GM23338 (cell line): Measurements from ENCODE around the gene TXNRD3. TPM values are rescaled to one million over a fixed set of nuclear protein-coding genes. Genes with fewer than 3 reads are reported as not detected.

Source experiments
- ATAC-seq: fragments of 200-7000 bp; cut with Tn5 transposase; 3 replicates; pipeline ENCODE4 v1.9.1; 2020
- DNase-seq: peaks from one replicate; pipeline ENCODE4 v3.0.0-alpha.2; 2015; ENCODE audit warnings: low spot score
- H2AFZ ChIP-seq: fragments of 200-600 bp; sonication (generic); 2 replicates; pipeline ENCODE4 v1.8.0; 2016; ENCODE audit warnings: antibody characterized with exemption, mild to moderate bottlenecking, moderate library complexity
- H3F3A ChIP-seq: fragments of 200-600 bp; sonication (generic); replicated peaks from 2 replicates; pipeline ENCODE4 v1.8.0; 2017; ENCODE audit warnings: antibody characterized with exemption, mixed run types, low read depth
- H3K27ac ChIP-seq: fragments of 200-600 bp; sonication (generic); 2 replicates; pipeline ENCODE4 v1.6.1; 2016; ENCODE audit warnings: low read depth
- H3K27me3 ChIP-seq: fragments of 200-600 bp; sonication (generic); 2 replicates; pipeline ENCODE4 v1.8.0; 2016; ENCODE audit warnings: mild to moderate bottlenecking, mixed run types, moderate library complexity; ENCODE audit not compliant: insufficient read depth
- H3K36me3 ChIP-seq: fragments of 200-600 bp; sonication (generic); 2 replicates; pipeline ENCODE4 v1.8.0; 2016; ENCODE audit warnings: mild to moderate bottlenecking; ENCODE audit not compliant: insufficient read depth
- H3K4me1 ChIP-seq: fragments of 200-600 bp; sonication (generic); 2 replicates; pipeline ENCODE4 v1.8.0; 2016; ENCODE audit warnings: mild to moderate bottlenecking, moderate library complexity; ENCODE audit not compliant: insufficient read depth
- H3K4me2 ChIP-seq: fragments of 200-600 bp; sonication (generic); 2 replicates; pipeline ENCODE4 v1.7.1; 2017; ENCODE audit warnings: mixed run types
- H3K4me3 ChIP-seq: fragments of 200-600 bp; sonication (generic); 2 replicates; pipeline ENCODE4 v1.6.1; 2016; ENCODE audit warnings: mixed run types
- H3K79me2 ChIP-seq: fragments of 200-600 bp; sonication (generic); replicated peaks from 2 replicates; pipeline ENCODE4 v1.8.0; 2017; ENCODE audit warnings: mild to moderate bottlenecking; ENCODE audit not compliant: insufficient read depth
- H3K9me2 ChIP-seq: fragments of 200-600 bp; sonication (generic); 2 replicates; pipeline ENCODE4 v1.8.0; 2017; ENCODE audit not compliant: insufficient read depth
- H4K20me1 ChIP-seq: fragments of 200-600 bp; sonication (generic); replicated peaks from 2 replicates; pipeline ENCODE4 v1.8.0; 2017; ENCODE audit warnings: mild to moderate bottlenecking; ENCODE audit not compliant: insufficient read depth
- H3K27ac Mint-ChIP-seq: 2 replicates; pipeline ENCODE4 v1.8.0; 2020; ENCODE audit warnings: inconsistent platforms, mild to moderate bottlenecking, moderate library complexity, mixed read lengths
- H3K27me3 Mint-ChIP-seq: 3 replicates; pipeline ENCODE4 v1.8.0; 2022; ENCODE audit warnings: low read depth, mild to moderate bottlenecking, moderate library complexity, mixed read lengths, inconsistent platforms; ENCODE audit not compliant: insufficient read depth, poor library complexity
- H3K36me3 Mint-ChIP-seq: 3 replicates; pipeline ENCODE4 v1.8.0; 2021; ENCODE audit warnings: low read depth, mild to moderate bottlenecking, inconsistent platforms, moderate library complexity, mixed read lengths
- H3K4me1 Mint-ChIP-seq: 3 replicates; pipeline ENCODE4 v1.8.0; 2020; ENCODE audit warnings: mild to moderate bottlenecking, inconsistent platforms, mixed read lengths
- H3K4me3 Mint-ChIP-seq: 3 replicates; pipeline ENCODE4 v1.8.0; 2021; ENCODE audit warnings: moderate library complexity, mild to moderate bottlenecking, inconsistent platforms, mixed read lengths
- H3K9me3 Mint-ChIP-seq: 3 replicates; pipeline ENCODE4 v1.8.0; 2020; ENCODE audit warnings: moderate library complexity, mild to moderate bottlenecking, inconsistent platforms, mixed read lengths
- CREB1 ChIP-seq: fragments of 250-450 bp; sonication (Bioruptor Pico); IDR thresholded peaks from 2 replicates; pipeline ENCODE4 v1.5.0; 2020; ENCODE audit warnings: low read depth, mild to moderate bottlenecking, moderate library complexity
- ETS1 ChIP-seq: IDR thresholded peaks from 2 replicates; pipeline ENCODE4 v1.6.1; 2016; ENCODE audit warnings: antibody characterized with exemption
- EZH2 ChIP-seq: fragments of 200-600 bp; sonication (generic); IDR thresholded peaks from one replicate; pipeline ENCODE4 v1.8.0; 2017; ENCODE audit warnings: antibody characterized with exemption, mild to moderate bottlenecking, low read depth; ENCODE audit not compliant: unreplicated experiment
- EZH2phosphoT487 ChIP-seq: fragments of 200-600 bp; sonication (generic); IDR thresholded peaks from one replicate; pipeline ENCODE4 v1.8.1; 2018; ENCODE audit warnings: antibody characterized with exemption; ENCODE audit not compliant: unreplicated experiment
- JUNB ChIP-seq: IDR thresholded peaks from one replicate; pipeline ENCODE4 v1.6.1; 2016; ENCODE audit warnings: antibody characterized with exemption; ENCODE audit not compliant: unreplicated experiment
- NANOG ChIP-seq: IDR thresholded peaks from 2 replicates; pipeline ENCODE4 v1.6.1; 2016; ENCODE audit warnings: antibody characterized with exemption, borderline replicate concordance
- POLR2AphosphoS5 ChIP-seq: IDR thresholded peaks from 2 replicates; pipeline ENCODE4 v1.6.1; 2016; ENCODE audit warnings: antibody characterized with exemption, low read depth
- REST ChIP-seq: IDR thresholded peaks from one replicate; pipeline ENCODE4 v1.6.1; 2018; ENCODE audit warnings: antibody characterized with exemption; ENCODE audit not compliant: unreplicated experiment
- STAT1 ChIP-seq: IDR thresholded peaks from one replicate; pipeline ENCODE4 v1.6.1; 2016; ENCODE audit warnings: antibody characterized with exemption; ENCODE audit not compliant: unreplicated experiment
- ZNF114 ChIP-seq: fragments of 250-450 bp; sonication (Bioruptor Pico); IDR thresholded peaks from 2 replicates; pipeline ENCODE4 v1.5.0; 2020; ENCODE audit warnings: mild to moderate bottlenecking, moderate library complexity
- ZNF331 ChIP-seq: fragments of 250-450 bp; sonication (Bioruptor Pico); IDR thresholded peaks from 2 replicates; pipeline ENCODE4 v1.5.0; 2020; ENCODE audit warnings: low read depth, mild to moderate bottlenecking, moderate library complexity
- polyA plus RNA-seq: library from polyadenylated mRNA; unstranded; fragments of >200 nt; fragmentation: Nextera tagmentation; extraction: Ambion mirVana; gene quantifications from 2 replicates; pipeline ENCODE4 v1.2.1, GENCODE V29; 2016
- total RNA-seq: library from RNA; depleted of rRNA; stranded (reverse); fragments of >200 nt; shearing (Covaris generic); gene quantifications from 2 replicates; pipeline ENCODE4 v1.2.3, GENCODE V29; 2014
- TF ChIP-seq, protein P1 (sequence below): fragments of 250-450 bp; sonication (Bioruptor Pico); IDR thresholded peaks from 2 replicates; pipeline ENCODE4 v1.5.0; 2020; ENCODE audit warnings: mild to moderate bottlenecking, moderate library complexity

The TXNRD3 gene
- total and polyA plus RNA-seq, 2 experiments from 2014 or later = 3.0 to 4.1 TPM

- Histone ChIP-seq H3K79me2 (no peaks in the 10 kb centered on the region), H3F3A (no peaks in the 10 kb centered on the region), H3K27ac (no peak overlapping the region), H4K20me1 (no peaks in the 10 kb centered on the region), H3K4me3 (no peak overlapping the region), H3K36me3 (no peaks in the 10 kb centered on the region), H3K9me2 (no peaks in the 10 kb centered on the region), H3K4me2 (no peak overlapping the region), H2AFZ (no peak overlapping the region), H3K27me3 (no peaks in the 10 kb centered on the region), H3K4me1 (no peaks in the 10 kb centered on the region)
- no peaks in the 10 kb centered on the region for H3K4me1 Mint-ChIP-seq
- DNase-seq = no peak
- H3K36me3 Mint-ChIP-seq = no peaks in the 10 kb centered on the region
- no peak overlapping the region for H3K27ac Mint-ChIP-seq
- ATAC-seq = no peak
- H3K27me3 Mint-ChIP-seq = no peaks in the 10 kb centered on the region
- TF ChIP-seq NANOG = no peak
- no peak for TF ChIP-seq ZNF331 (CRISPR knock-in tag)
- no peak for TF ChIP-seq STAT1
- TF ChIP-seq POLR2AphosphoS5 = no peak
- H3K9me3 Mint-ChIP-seq = peaks cover 10% of the 10 kb centered on the region
- no peak overlapping the region for H3K4me3 Mint-ChIP-seq
Observed at GRCh38 chr3:126582311-126582710, 72.6 kb downstream of the TXNRD3 start.

GRCh38 chr3:126581569-126581968 lies 73.4 kb downstream of the TXNRD3 start:
- H3K9me2 ChIP-seq = no peaks in the 10 kb centered on the region
- no peak overlapping the region for H3K4me2 ChIP-seq
- no peaks in the 10 kb centered on the region for H3K36me3 ChIP-seq
- no peak overlapping the region for H3K27ac ChIP-seq
- H3K4me3 Mint-ChIP-seq = no peak overlapping the region
- H3K27me3 Mint-ChIP-seq = no peaks in the 10 kb centered on the region
- H3K4me1 Mint-ChIP-seq = no peaks in the 10 kb centered on the region
- no peaks in the 10 kb centered on the region for H3K27me3 ChIP-seq
- H2AFZ ChIP-seq = no peak overlapping the region
- peaks cover 3% of the 10 kb centered on the region; the same call in 1 of the 3 replicates for H3K9me3 Mint-ChIP-seq
- H3K79me2 ChIP-seq = no peaks in the 10 kb centered on the region
- no peak overlapping the region for H3K27ac Mint-ChIP-seq
- no peaks in the 10 kb centered on the region for H3F3A ChIP-seq
- ATAC-seq = no peak
- no peak for DNase-seq
- H4K20me1 ChIP-seq = no peaks in the 10 kb centered on the region
- no peak overlapping the region for H3K4me3 ChIP-seq
- no peaks in the 10 kb centered on the region for H3K4me1 ChIP-seq
- no peaks in the 10 kb centered on the region for H3K36me3 Mint-ChIP-seq
- TF ChIP-seq NANOG (no peak), POLR2AphosphoS5 (no peak), REST (no peak), ETS1 (no peak), JUNB (no peak), ZNF331 (CRISPR knock-in tag) (no peak), EZH2 (no peak), STAT1 (no peak), ZNF114 (CRISPR knock-in tag) (no peak), CREB1 (CRISPR knock-in tag) (no peak), EZH2phosphoT487 (no peak)
- TF ChIP-seq, protein P1, sequence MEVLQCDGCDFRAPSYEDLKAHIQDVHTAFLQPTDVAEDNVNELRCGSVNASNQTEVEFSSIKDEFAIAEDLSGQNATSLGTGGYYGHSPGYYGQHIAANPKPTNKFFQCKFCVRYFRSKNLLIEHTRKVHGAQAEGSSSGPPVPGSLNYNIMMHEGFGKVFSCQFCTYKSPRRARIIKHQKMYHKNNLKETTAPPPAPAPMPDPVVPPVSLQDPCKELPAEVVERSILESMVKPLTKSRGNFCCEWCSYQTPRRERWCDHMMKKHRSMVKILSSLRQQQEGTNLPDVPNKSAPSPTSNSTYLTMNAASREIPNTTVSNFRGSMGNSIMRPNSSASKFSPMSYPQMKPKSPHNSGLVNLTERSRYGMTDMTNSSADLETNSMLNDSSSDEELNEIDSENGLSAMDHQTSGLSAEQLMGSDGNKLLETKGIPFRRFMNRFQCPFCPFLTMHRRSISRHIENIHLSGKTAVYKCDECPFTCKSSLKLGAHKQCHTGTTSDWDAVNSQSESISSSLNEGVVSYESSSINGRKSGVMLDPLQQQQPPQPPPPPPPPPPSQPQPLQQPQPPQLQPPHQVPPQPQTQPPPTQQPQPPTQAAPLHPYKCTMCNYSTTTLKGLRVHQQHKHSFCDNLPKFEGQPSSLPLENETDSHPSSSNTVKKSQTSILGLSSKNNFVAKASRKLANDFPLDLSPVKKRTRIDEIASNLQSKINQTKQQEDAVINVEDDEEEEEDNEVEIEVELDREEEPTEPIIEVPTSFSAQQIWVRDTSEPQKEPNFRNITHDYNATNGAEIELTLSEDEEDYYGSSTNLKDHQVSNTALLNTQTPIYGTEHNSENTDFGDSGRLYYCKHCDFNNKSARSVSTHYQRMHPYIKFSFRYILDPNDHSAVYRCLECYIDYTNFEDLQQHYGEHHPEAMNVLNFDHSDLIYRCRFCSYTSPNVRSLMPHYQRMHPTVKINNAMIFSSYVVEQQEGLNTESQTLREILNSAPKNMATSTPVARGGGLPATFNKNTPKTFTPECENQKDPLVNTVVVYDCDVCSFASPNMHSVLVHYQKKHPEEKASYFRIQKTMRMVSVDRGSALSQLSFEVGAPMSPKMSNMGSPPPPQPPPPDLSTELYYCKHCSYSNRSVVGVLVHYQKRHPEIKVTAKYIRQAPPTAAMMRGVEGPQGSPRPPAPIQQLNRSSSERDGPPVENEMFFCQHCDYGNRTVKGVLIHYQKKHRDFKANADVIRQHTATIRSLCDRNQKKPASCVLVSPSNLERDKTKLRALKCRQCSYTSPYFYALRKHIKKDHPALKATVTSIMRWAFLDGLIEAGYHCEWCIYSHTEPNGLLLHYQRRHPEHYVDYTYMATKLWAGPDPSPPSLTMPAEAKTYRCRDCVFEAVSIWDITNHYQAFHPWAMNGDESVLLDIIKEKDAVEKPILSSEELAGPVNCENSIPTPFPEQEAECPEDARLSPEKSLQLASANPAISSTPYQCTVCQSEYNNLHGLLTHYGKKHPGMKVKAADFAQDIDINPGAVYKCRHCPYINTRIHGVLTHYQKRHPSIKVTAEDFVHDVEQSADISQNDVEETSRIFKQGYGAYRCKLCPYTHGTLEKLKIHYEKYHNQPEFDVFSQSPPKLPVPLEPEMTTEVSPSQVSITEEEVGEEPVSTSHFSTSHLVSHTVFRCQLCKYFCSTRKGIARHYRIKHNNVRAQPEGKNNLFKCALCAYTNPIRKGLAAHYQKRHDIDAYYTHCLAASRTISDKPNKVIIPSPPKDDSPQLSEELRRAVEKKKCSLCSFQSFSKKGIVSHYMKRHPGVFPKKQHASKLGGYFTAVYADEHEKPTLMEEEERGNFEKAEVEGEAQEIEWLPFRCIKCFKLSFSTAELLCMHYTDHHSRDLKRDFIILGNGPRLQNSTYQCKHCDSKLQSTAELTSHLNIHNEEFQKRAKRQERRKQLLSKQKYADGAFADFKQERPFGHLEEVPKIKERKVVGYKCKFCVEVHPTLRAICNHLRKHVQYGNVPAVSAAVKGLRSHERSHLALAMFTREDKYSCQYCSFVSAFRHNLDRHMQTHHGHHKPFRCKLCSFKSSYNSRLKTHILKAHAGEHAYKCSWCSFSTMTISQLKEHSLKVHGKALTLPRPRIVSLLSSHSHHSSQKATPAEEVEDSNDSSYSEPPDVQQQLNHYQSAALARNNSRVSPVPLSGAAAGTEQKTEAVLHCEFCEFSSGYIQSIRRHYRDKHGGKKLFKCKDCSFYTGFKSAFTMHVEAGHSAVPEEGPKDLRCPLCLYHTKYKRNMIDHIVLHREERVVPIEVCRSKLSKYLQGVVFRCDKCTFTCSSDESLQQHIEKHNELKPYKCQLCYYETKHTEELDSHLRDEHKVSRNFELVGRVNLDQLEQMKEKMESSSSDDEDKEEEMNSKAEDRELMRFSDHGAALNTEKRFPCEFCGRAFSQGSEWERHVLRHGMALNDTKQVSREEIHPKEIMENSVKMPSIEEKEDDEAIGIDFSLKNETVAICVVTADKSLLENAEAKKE (CRISPR knock-in tag) = no peak
